ENCODE measurements around the gene PTH. TPM values are rescaled to one million over a fixed set of nuclear protein-coding genes. Genes with fewer than 3 reads are reported as not detected.

The PTH gene
- total RNA-seq, 1 donor from 2014 or later, result not detected

- H3K27ac Mint-ChIP-seq, result no peak overlapping the region
- H3K4me1 Mint-ChIP-seq (ENCODE audit: low read depth), result peaks cover 13% of the 10 kb centered on the region
- peaks cover 6% of the 10 kb centered on the region for H3K9me3 Mint-ChIP-seq (ENCODE audit: low read depth)
- no peaks in the 10 kb centered on the region for H3K27me3 Mint-ChIP-seq
- H3K36me3 Mint-ChIP-seq (ENCODE audit: insufficient read depth), result peaks cover 1% of the 10 kb centered on the region
- DNase-seq (ENCODE audit: low spot score, unreplicated experiment), result no peak
- no peak overlapping the region for H3K4me3 Mint-ChIP-seq (ENCODE audit: low read depth)
- no peak for TF ChIP-seq CTCF (IDR thresholded peaks at IDR 0.05; ENCODE audit: unreplicated experiment)
These were observed 44.9 kb downstream of the PTH start for GRCh38 chr11:13450832-13451397.

GRCh38 chr11:13449522-13449921 lies 46.3 kb downstream of the PTH start:
- H3K36me3 Mint-ChIP-seq (ENCODE audit: insufficient read depth), result peaks cover 1% of the 10 kb centered on the region
- no peak overlapping the region for H3K4me3 Mint-ChIP-seq (ENCODE audit: low read depth)
- DNase-seq (ENCODE audit: low spot score, unreplicated experiment), result no peak
- H3K9me3 Mint-ChIP-seq (ENCODE audit: low read depth), result peaks cover 6% of the 10 kb centered on the region
- no peaks in the 10 kb centered on the region for H3K27me3 Mint-ChIP-seq
- H3K4me1 Mint-ChIP-seq (ENCODE audit: low read depth), result peaks cover 13% of the 10 kb centered on the region
- no peak overlapping the region for H3K27ac Mint-ChIP-seq
- no peak for TF ChIP-seq CTCF (IDR thresholded peaks at IDR 0.05; ENCODE audit: unreplicated experiment)

- no peak overlapping the region for H3K4me3 Mint-ChIP-seq (ENCODE audit: low read depth)
- H3K4me1 Mint-ChIP-seq (ENCODE audit: low read depth), result peaks cover 13% of the 10 kb centered on the region
- H3K36me3 Mint-ChIP-seq (ENCODE audit: insufficient read depth), result peaks cover 1% of the 10 kb centered on the region
- peaks cover 6% of the 10 kb centered on the region for H3K9me3 Mint-ChIP-seq (ENCODE audit: low read depth)
- no peak overlapping the region for H3K27ac Mint-ChIP-seq
- H3K27me3 Mint-ChIP-seq, result no peaks in the 10 kb centered on the region
- no peak for TF ChIP-seq CTCF (IDR thresholded peaks at IDR 0.05; ENCODE audit: unreplicated experiment)
- no peak for DNase-seq (ENCODE audit: low spot score, unreplicated experiment)
These were observed 46.9 kb downstream of the PTH start for GRCh38 chr11:13448876-13449275.

GRCh38 chr11:13446444-13446843 lies 49.4 kb downstream of the PTH start:
- Mint-ChIP-seq H3K36me3 (ENCODE audit: insufficient read depth) (no peaks in the 10 kb centered on the region), H3K4me1 (ENCODE audit: low read depth) (peaks cover 6% of the 10 kb centered on the region), H3K27me3 (no peaks in the 10 kb centered on the region), H3K9me3 (ENCODE audit: low read depth) (peaks cover 6% of the 10 kb centered on the region), H3K27ac (no peak overlapping the region), H3K4me3 (ENCODE audit: low read depth) (no peak overlapping the region)
- no peak for TF ChIP-seq CTCF (IDR thresholded peaks at IDR 0.05; ENCODE audit: unreplicated experiment)
- DNase-seq (ENCODE audit: low spot score, unreplicated experiment), result no peak

- Mint-ChIP-seq H3K9me3 (ENCODE audit: low read depth) (peaks cover 6% of the 10 kb centered on the region), H3K27me3 (no peaks in the 10 kb centered on the region), H3K36me3 (ENCODE audit: insufficient read depth) (no peaks in the 10 kb centered on the region), H3K4me1 (ENCODE audit: low read depth) (peaks cover 2% of the 10 kb centered on the region), H3K27ac (no peak overlapping the region), H3K4me3 (ENCODE audit: low read depth) (no peak overlapping the region)
- TF ChIP-seq CTCF (IDR thresholded peaks at IDR 0.05; ENCODE audit: unreplicated experiment), result no peak
- DNase-seq (ENCODE audit: low spot score, unreplicated experiment), result no peak
These were observed 50.2 kb downstream of the PTH start for GRCh38 chr11:13445588-13445987.

Other genes starting within 250 kb of the PTH start
- gene BMAL1, start 218.2 kb downstream of the PTH start, total RNA-seq, result 7.0 and 8.6 TPM in 2 replicates
- gene BTBD10, start 32.8 kb downstream of the PTH start, total RNA-seq, result 28.7 and 31.1 TPM in 2 replicates
- gene FAR1, start 172.7 kb upstream of the PTH start, total RNA-seq, result 58.0 and 63.9 TPM in 2 replicates